K562 (cell line): ENCODE results near the gene PRR5. TPM values are rescaled to one million over a fixed set of nuclear protein-coding genes. Genes with fewer than 3 reads are reported as not detected.

Source experiments
- ATAC-seq: fragments of 200-7000 bp; cut with Tn5 transposase; 3 replicates; pipeline ENCODE4 v1.9.1; 2020; ENCODE audit warnings: moderate library complexity
- BruUV-seq: library from RNA; stranded (reverse); fragments of 400-500 nt; replicated peaks from 2 replicates; lab custom pipeline; 2021; lab: Mats Ljungman, UMichigan
- CTCF ChIA-PET: fragments of 300-600 bp; formaldehyde crosslinking; extraction: SDS; loops from one replicate; lab custom pipeline; 2021; ENCODE audit warnings: low intra/inter-chr PET ratio; lab: Yijun Ruan, JAX
- POLR2A ChIA-PET: fragments of 300-600, 350-650 bp; sonication (Branson Sonifier 250); formaldehyde crosslinking; extraction: SDS; loops from one replicate; lab custom pipeline; 2021; ENCODE audit warnings: antibody characterized with exemption, inconsistent platforms; lab: Yijun Ruan, JAX
- DNase-seq, 4 experiments: peaks; one replicate each; pipeline versions ENCODE4 v3.0.0 to v3.0.0-alpha.2; 2011 to 2018; ENCODE audit warnings: low spot score in 3 of 4, mixed read lengths in 3 of 4; ENCODE audit errors: extremely low read depth in 1 of 4
- FAIRE-seq: peaks from 2 replicates; lab custom pipeline; 2011; peaks lifted over from hg19 to GRCh38; lab: Jason Lieb, UNC
- H2AFZ ChIP-seq: 2 replicates; pipeline ENCODE4 v1.6.0; 2011; ENCODE audit warnings: low read depth, low read length, control low read depth, inconsistent platforms
- H3K27ac ChIP-seq: fragments of 200-600 bp; 3 replicates; pipeline ENCODE4 v1.8.0; 2011; ENCODE audit warnings: low read depth, mild to moderate bottlenecking, control low read depth, inconsistent platforms, low read length, moderate library complexity, mixed read lengths; ENCODE audit errors: extremely low read depth
- H3K27me3 ChIP-seq, 2 experiments: fragments of 300-600 bp in 1 of 2; 2 replicates in 1 of 2; 3 replicates in 1 of 2; pipeline versions ENCODE4 v1.6.0 to v1.8.0; 2011; ENCODE audit warnings: inconsistent platforms in 2 of 2, low read length in 2 of 2, mild to moderate bottlenecking in 1 of 2, mixed read lengths in 1 of 2, moderate library complexity in 1 of 2; ENCODE audit not compliant: control insufficient read depth in 2 of 2, insufficient read depth in 2 of 2
- H3K36me3 ChIP-seq: fragments of 300-600 bp; 3 replicates; pipeline ENCODE4 v1.8.0; 2011; ENCODE audit warnings: mild to moderate bottlenecking, low read length, inconsistent platforms; ENCODE audit not compliant: control insufficient read depth, insufficient read depth
- H3K4me1 ChIP-seq, 2 experiments: fragments of 200-600 bp in 1 of 2; replicated peaks in 1 of 2; 2 replicates in 1 of 2; 3 replicates in 1 of 2; pipeline versions ENCODE4 v1.5.1 to v1.8.0; 2011; ENCODE audit warnings: inconsistent platforms in 2 of 2, low read length in 2 of 2, mild to moderate bottlenecking in 1 of 2, mixed read lengths in 1 of 2, moderate library complexity in 1 of 2; ENCODE audit not compliant: control insufficient read depth in 2 of 2, insufficient read depth in 2 of 2
- H3K4me2 ChIP-seq: 2 replicates; pipeline ENCODE4 v1.6.1; 2011; ENCODE audit warnings: low read length, control low read depth, inconsistent platforms, mixed read lengths; ENCODE audit not compliant: insufficient read depth
- H3K4me3 ChIP-seq: fragments of 200-600 bp; sonication (generic), shearing (Covaris generic); 2 replicates; pipeline ENCODE4 v1.5.1; 2016; ENCODE audit warnings: control low read depth, inconsistent platforms
- H3K79me2 ChIP-seq: fragments of 200-600 bp; 3 replicates; pipeline ENCODE4 v1.8.0; 2011; ENCODE audit warnings: low read length, inconsistent platforms; ENCODE audit not compliant: control insufficient read depth, insufficient read depth
- H3K9ac ChIP-seq, 2 experiments: 2 replicates each; pipeline versions ENCODE4 v1.6.0 to v1.6.1; 2011; ENCODE audit warnings: low read depth in 2 of 2, low read length in 2 of 2, control low read depth in 1 of 2, inconsistent platforms in 1 of 2, mild to moderate bottlenecking in 1 of 2, mixed read lengths in 1 of 2; ENCODE audit not compliant: insufficient read depth in 1 of 2
- H3K9me1 ChIP-seq: one replicate; pipeline ENCODE4 v1.6.0; 2011; ENCODE audit warnings: inconsistent platforms, mild to moderate bottlenecking, low read length, moderate library complexity; ENCODE audit not compliant: control insufficient read depth, insufficient read depth
- H3K9me3 ChIP-seq: replicated peaks from 2 replicates; pipeline ENCODE4 v1.5.1; 2011; ENCODE audit warnings: low read depth, low read length, inconsistent platforms; ENCODE audit not compliant: control insufficient read depth, insufficient read depth
- H4K20me1 ChIP-seq: replicated peaks from 2 replicates; pipeline ENCODE4 v1.6.1; 2011; ENCODE audit warnings: low read length, inconsistent platforms, mixed read lengths; ENCODE audit not compliant: control insufficient read depth, insufficient read depth
- DACH1 ChIP-seq: fragments of 450-650 bp; IDR thresholded peaks from 2 replicates; pipeline ENCODE4 v1.6.1; 2018; ENCODE audit not compliant: partially characterized antibody
- FOXM1 ChIP-seq, 2 experiments: fragments of 450-650 bp in 1 of 2; sonication (generic) in 1 of 2; formaldehyde crosslinking in 1 of 2; IDR thresholded peaks; 2 replicates each; pipeline versions ENCODE4 v1.6.1 to v1.9.0; 2017 to 2022; ENCODE audit warnings: low read depth in 2 of 2, mild to moderate bottlenecking in 2 of 2, missing genetic modification reagents in 1 of 2, moderate library complexity in 1 of 2
- GABPB1 ChIP-seq: sonication (generic); formaldehyde crosslinking; IDR thresholded peaks from 2 replicates; pipeline ENCODE4 v1.8.0; 2022; ENCODE audit warnings: mild to moderate bottlenecking, missing genetic modification reagents
- HDAC8 ChIP-seq: fragments of 450-650 bp; IDR thresholded peaks from 2 replicates; pipeline ENCODE4 v1.6.1; 2016; ENCODE audit warnings: mild to moderate bottlenecking, missing genetic modification characterization, moderate library complexity, missing compliant biosample characterization
- KHSRP ChIP-seq: fragments of 450-650 bp; IDR thresholded peaks from 2 replicates; pipeline ENCODE4 v1.6.1; 2017
- NELFE ChIP-seq: IDR thresholded peaks from 2 replicates; pipeline ENCODE4 v1.6.1; 2011; ENCODE audit warnings: mild to moderate bottlenecking; ENCODE audit not compliant: insufficient read depth, insufficient read length
- PHF20 ChIP-seq: fragments of 450-650 bp; IDR thresholded peaks from 2 replicates; pipeline ENCODE4 v1.6.1; 2018; ENCODE audit not compliant: partially characterized antibody
- PHTF2 ChIP-seq: fragments of 250-450 bp; sonication (Bioruptor Pico); IDR thresholded peaks from 2 replicates; pipeline ENCODE4 v1.5.0; 2021; ENCODE audit warnings: mild to moderate bottlenecking
- PKNOX1 ChIP-seq: fragments of 450-650 bp; IDR thresholded peaks from 2 replicates; pipeline ENCODE4 v1.6.1; 2016
- POLR2G ChIP-seq: fragments of 200-400 bp; formaldehyde crosslinking; IDR thresholded peaks from 2 replicates; pipeline ENCODE4 v1.6.1; 2017; ENCODE audit warnings: low read depth, mild to moderate bottlenecking, antibody characterized with exemption, low read length, moderate library complexity
- SMARCA5 ChIP-seq: fragments of 450-650 bp; IDR thresholded peaks from 2 replicates; pipeline ENCODE4 v1.6.1; 2016
- SREBF1 ChIP-seq: fragments of 150-350 bp; IDR thresholded peaks from 2 replicates; pipeline ENCODE4 v1.6.1; 2014; ENCODE audit warnings: antibody characterized with exemption, low read depth, low read length, borderline replicate concordance
- U2AF1 ChIP-seq: fragments of 200-400 bp; formaldehyde crosslinking; optimal IDR thresholded peaks from 2 replicates; pipeline ENCODE3; 2017; ENCODE audit warnings: mild to moderate bottlenecking, low read depth, low read length, moderate library complexity
- USF2 ChIP-seq: sonication (generic); formaldehyde crosslinking; IDR thresholded peaks from 2 replicates; pipeline ENCODE4 v1.5.0; 2020; ENCODE audit warnings: missing genetic modification reagents
- WGBS: fragments of 100-300 bp; shearing (Covaris generic); methylation state at CpG from one replicate; pipeline ENCODE4 v1.1.6; 2016; ENCODE audit warnings: low coverage, mixed read lengths; ENCODE audit not compliant: insufficient coverage; ENCODE audit errors: missing lambda C conversion rate; 5-methylcytosine and 5-hydroxymethylcytosine counted together
- in situ Hi-C: fragments of 300-500 bp; cut with MboI; formaldehyde crosslinking; loops from 4 replicates; pipeline ENCODE4 v1.15.0; 2018; ENCODE audit warnings: inconsistent platforms, mixed read lengths
- intact Hi-C: fragments of 100-400 bp; cut with micrococcal nuclease; formaldehyde crosslinking; loops from 2 replicates; pipeline ENCODE4 v1.14.2; 2022
- polyA plus RNA-seq, 8 experiments: library from polyadenylated mRNA; depleted of rRNA in 4 of 8; stranded (reverse) in 5 of 8; unstranded in 3 of 8; fragments of >200 nt; fragmentation: Nextera tagmentation in 2 of 8; fragmentation: Illumina TruSeq in 1 of 8; extraction: Ambion mirVana in 2 of 8; extraction: Trizol in 1 of 8; gene quantifications; 2 replicates each; pipeline versions ENCODE4 v1.2.1 to v1.2.3, GENCODE V29; 2011 to 2014; ENCODE audit warnings: inconsistent platforms in 1 of 8, missing spikeins in 1 of 8
- total RNA-seq, 7 experiments: library from RNA; depleted of rRNA in 6 of 7; stranded (reverse); fragments of >200 nt in 6 of 7; fragmentation: Illumina TruSeq in 2 of 7; extraction: Trizol in 2 of 7; gene quantifications; 2 replicates each; pipeline versions ENCODE4 v1.2.1 to v1.2.3, GENCODE V29; 2011 to 2021; ENCODE audit warnings: low replicate concordance in 1 of 7

PRR5 gene
- total and polyA plus RNA-seq, 9 of the 15 experiments (the other 6 are each of a cell fraction or from before 2014, with no cell fraction given) = 0.13 to 21.0 (median 7.5) TPM

DNA sequence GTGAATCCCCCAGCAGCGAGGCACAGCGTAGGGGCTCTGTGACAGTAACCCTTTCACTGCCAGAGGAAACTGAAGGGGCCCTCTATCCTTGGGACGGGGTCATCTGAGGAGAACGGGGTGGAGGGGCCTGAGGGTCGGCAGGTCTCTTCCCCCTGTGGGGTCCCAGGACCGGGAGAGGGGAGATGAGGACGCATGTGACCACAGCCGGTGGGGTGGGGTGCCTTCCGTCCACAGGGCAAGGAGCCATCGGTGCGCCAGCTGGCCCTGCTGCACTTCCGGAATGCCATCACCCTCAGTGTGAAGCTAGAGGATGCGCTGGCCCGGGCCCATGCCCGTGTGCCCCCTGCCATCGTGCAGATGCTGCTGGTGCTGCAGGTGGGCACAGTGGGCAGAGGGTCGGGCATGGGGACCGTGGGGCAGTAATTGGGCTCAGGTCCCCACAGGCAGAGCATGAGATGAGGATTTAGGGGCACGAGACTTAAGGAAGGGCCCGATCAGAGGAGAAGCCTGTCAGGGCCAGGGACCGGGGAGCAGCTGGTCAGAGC, 30.1 kb downstream of the PRR5 start:
- H2AFZ ChIP-seq = no peak overlapping the region

GRCh38 chr22:44732661-44733060, 30.7 kb downstream of the PRR5 start:
- Histone ChIP-seq H2AFZ (no peak overlapping the region), H3K4me3 (no peak overlapping the region), H3K9me3 (no peaks in the 10 kb centered on the region), H3K79me2 (no peaks in the 10 kb centered on the region), H3K36me3 (no peaks in the 10 kb centered on the region; the same call in 2 of the 3 replicates), H3K9me1 (no peaks in the 10 kb centered on the region), H3K27ac (no peak overlapping the region), H3K27me3 (no peaks in the 10 kb centered on the region), H3K4me1 (peaks cover 0 to 38% of the 10 kb centered on the region in 2 experiments; a peak in 2 of 5 replicates), H3K4me2 (no peak overlapping the region), H3K9ac (no peak overlapping the region), H4K20me1 (peaks cover 14% of the 10 kb centered on the region)
- WGBS = 95% methylated on average over 11 of the region's 27 CpGs
- intact Hi-C loops (no loop called here), in situ Hi-C loops (no loop called here)
- BruUV-seq = no TSS peak
- CTCF ChIA-PET = no interaction called here
- POLR2A ChIA-PET = no interaction called here
- ATAC-seq (no peak), DNase-seq (no peak), FAIRE-seq (no peak)
- TF ChIP-seq PHF20 (peak; percentile 97), PHTF2 (CRISPR knock-in tag) (no peak), USF2 (CRISPR knock-in tag) (no peak), NELFE (no peak), GABPB1 (CRISPR knock-in tag) (no peak), SREBF1 (no peak), DACH1 (no peak), SMARCA5 (no peak), FOXM1 (IDR thresholded peaks at IDR 0.05; ENCODE audit: low read depth) (no peak), FOXM1 (CRISPR knock-in tag; IDR thresholded peaks at IDR 0.05; ENCODE audit: low read depth) (no peak), HDAC8 (tag) (no peak), U2AF1 (no peak), PKNOX1 (no peak)

More for the DNA sequence above, 30.1 kb downstream of the PRR5 start:
- ATAC-seq (no peak), FAIRE-seq (no peak), DNase-seq (no peak)
- Histone ChIP-seq H4K20me1 (peaks cover 14% of the 10 kb centered on the region), H3K9me1 (no peaks in the 10 kb centered on the region), H3K4me1 (peaks cover 0 to 33% of the 10 kb centered on the region in 2 experiments; a peak in 2 of 5 replicates), H3K4me2 (no peak overlapping the region), H3K27me3 (no peaks in the 10 kb centered on the region), H3K79me2 (no peaks in the 10 kb centered on the region), H3K9ac (no peak overlapping the region), H3K4me3 (no peak overlapping the region), H3K9me3 (no peaks in the 10 kb centered on the region), H3K36me3 (no peaks in the 10 kb centered on the region; the same call in 2 of the 3 replicates), H3K27ac (no peak overlapping the region)
- 96% methylated on average over 3 of the region's 21 CpGs for whole genome bisulfite sequencing
- CTCF ChIA-PET = no interaction called here
- TF ChIP-seq KHSRP (no peak), POLR2G (peak; percentile 7; the same call in 1 of the 2 replicates)
- no TSS peak for BruUV-seq
- POLR2A ChIA-PET = no interaction called here
- in situ Hi-C loops (no loop called here), intact Hi-C loops (no loop called here)
